C1 segment of cervical spinal cord (tissue), 14 donors: ENCODE measurements around the gene GALNT14.
A peak's percentile ranks its signal among the peaks of the same experiment; 100 is the strongest.

Source experiments
- DNase-seq, 14 donors: peaks; one replicate each; lab custom pipeline; 2025; lab: John Stamatoyannopoulos, UW

Gene GALNT14

DNA sequence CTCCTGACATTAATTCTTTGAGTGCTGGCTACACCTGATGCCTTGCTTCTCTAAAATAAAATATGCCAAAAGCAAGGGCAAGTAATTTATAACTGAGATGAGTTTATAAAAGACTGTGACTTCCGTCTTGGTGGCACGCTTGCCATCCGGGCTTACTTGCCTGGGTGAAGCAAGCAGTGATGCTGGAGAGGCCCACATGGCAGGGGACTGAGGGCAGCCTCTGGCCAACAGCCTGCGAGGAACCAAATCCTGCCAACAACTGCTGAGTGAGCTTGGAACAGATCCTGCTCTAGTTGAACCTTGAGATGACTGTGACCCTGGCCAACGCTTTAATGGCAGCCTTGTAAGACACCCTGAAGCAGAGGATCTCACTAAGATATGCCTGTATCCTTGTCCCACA, 234.9 kb downstream of the GALNT14 start:
- DNase-seq, result no peak

DNA sequence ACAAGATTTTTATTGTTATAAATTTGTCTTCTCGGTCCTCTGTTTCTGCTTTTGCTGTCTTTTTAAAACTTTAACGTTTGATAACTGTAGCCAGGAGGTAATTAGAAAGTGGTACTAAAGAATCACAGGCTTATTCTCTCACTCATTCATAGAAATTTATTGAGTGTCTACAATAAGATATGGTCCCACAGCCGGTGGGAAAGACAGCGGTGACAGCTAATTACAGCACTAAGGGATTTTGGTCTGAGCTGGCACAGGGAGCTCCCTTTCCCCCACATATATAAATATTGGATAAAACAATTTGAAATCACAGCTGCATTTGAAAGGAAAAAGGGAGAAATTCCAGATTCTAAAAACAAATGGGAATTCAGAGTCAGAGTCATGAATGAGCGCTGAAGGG, 237.9 kb downstream of the GALNT14 start:
- DNase-seq, result no peak

DNA sequence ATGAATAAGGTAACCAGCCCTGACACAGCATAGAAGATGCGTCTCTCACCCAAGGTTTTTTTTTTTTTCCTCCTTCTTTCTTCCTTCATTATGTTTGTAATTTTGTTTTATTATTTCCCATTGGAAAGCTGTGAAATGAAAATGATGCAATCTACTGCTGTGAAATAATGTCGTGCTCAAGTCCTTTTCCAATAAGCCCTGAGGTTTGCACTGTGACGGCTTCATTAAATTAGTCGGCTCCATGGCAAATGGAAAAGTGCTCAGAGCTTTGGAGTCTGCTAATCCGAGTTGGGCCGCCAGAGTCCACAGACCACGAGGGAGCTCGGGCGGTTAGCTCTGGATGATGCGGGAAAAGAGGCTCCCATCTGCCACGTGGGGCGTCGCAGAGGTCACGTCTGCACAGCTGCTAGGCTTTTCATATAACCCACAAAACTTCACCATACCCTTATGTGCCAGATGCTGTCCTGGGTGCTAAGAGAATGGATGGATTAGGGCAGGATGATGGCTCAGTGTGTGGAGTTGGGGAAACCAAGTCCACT, 238.7 kb downstream of the GALNT14 start:
- DNase-seq, result no peak

DNA sequence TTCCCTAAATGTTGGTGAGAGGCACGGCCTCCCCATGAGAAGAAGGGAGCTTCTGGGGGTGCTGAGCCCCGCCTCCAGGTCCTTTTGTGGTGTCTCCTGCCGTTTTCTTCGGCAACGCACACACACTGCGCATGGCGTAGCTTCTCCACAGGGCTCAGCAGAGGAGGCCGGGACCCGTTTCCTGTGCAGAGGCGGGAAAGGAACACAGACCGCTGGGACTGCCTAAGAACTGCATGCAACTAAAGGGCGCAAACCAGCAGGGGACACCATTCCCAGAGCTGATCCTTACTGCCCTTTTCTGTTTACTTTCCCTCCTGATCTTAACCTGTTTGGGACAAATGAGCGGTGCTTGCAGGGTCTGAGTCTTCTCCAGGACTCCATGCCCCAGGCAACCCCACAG, 240.7 kb downstream of the GALNT14 start:
- no peak for DNase-seq

DNA sequence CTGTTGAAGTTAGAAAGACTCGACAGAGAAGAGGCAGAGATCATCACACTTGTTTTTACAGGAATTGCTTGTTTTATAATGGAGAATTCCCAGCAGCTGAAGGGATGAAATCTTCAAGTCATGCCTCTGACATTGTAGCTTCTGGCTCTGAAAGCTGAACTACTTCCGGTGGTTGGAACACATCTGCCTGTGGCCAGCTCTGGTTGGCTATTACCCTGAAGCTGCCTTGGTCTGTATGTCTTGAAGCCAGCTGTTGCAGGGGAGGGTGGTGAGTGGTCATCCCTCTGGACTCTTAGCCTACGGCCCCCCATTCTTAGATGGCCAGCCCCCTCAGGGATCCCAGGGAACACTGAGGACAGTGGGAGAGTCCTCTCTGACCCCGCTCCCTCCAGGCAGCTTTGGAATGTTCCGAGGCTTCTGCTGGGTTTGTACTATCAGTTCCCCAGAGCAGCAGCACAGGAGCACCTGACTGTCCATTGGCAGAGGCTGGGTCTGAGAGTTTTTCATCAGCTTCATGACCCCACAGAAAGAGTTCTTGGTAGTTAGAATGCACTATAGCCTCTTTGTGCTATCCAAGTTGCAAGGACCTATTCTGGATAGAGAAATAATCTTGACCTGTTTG, 243.6 kb downstream of the GALNT14 start:
- no peak for DNase-seq

DNA sequence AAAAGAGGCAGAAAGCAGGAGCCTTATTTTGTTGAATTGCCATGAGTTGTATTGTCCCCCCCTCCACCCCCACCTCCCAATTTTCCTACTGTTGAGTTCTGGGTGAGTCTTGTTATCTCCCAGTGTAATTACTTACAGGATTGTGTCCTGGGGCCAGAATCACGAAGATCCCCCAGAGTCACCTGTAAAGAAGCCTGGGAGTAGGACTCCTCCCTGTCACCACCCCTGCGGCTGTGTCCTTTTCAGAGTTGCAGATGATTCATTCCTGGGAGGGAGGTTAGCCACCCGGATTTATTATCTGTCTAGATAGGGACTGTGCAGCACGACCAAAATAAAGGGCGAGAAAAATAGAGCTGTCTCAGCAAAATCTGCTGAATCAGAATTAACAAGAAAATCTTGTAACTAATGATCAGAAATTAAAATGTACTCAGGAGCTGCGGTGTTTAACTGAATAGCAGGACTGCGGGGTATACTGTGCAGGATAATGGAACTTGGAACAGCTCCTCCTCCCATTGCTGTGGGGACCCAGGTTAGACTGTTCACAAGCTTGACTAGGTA, 249.3 kb downstream of the GALNT14 start:
- no peak for DNase-seq

DNA sequence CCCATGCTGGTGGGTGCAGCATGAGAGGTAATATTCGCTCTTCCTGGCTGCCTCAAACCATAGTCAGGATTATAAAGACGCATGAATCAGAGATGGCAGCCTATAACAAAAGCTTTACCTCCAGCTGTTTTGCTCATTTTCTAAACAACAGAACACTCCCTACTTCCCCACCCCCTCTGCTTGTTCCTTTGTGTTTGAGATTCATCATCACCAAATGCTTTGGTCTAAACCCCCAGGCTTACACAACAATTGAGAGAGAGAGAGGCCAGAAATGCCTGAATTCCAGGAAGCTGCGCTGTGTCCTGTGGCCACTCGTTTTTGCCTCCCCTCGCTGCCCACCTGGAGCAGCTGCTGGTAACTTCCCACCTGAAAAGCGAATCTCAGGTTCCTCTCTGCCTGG, 252.2 kb downstream of the GALNT14 start:
- DNase-seq, result no peak

DNA sequence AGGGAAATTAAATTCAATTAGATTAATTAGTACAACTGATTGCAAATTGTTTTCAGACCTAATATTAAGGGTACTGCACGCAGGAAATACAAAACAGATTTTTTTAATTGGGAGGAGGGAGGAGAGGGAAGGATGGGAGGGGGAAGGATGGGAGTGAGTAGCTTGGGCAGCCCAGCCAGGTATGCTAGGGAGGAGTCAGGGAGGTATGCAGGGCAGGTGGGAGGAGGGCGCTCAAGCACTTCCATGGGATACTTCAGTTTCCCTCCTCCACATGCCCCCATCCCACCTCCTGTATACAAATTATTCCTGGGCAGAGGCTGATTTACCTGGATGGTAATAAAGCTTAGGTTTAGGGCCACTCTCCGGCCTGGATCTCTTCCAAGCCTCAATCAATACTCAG, 254.4 kb downstream of the GALNT14 start:
- DNase-seq, result no peak

DNA sequence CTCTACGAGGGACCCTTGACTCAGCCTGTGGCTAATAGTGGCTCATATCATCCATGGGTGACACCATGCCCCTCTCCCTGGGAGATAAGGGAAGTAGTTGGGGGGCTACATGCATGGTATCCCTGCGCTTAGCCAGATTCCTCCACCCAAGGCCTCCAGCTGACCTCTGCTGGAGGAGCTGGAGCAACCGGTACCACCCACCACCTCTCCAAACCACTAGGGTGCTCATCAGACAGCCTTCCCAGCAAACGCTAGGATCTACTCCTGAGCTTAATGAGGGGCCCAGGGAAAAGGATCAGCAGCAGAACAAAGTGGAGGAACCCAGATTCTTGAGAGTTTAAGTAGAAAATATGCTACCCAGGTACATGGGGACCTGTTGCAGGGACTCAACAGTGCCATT, 255.1 kb downstream of the GALNT14 start:
- DNase-seq, result no peak

DNA sequence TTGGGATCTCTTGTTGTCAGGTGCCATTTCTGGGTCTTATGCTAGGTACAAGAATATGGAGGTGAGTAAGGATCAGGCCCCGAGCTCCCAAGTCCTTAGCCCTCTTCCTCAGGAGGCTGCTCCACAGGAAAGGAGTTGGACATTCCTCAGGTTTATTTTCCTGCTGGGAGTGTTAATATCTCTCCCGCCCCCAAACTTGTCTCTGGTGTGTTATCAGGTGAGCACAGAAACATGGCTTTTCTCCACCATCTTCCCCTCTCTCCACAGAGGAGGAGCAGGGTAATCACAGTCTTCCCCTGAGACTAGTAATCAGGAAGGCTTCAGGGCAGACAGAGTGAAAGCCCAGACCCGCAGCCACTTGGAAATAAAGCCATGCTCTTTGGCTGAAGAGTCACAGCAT, 257.7 kb downstream of the GALNT14 start:
- DNase-seq, result no peak

DNA sequence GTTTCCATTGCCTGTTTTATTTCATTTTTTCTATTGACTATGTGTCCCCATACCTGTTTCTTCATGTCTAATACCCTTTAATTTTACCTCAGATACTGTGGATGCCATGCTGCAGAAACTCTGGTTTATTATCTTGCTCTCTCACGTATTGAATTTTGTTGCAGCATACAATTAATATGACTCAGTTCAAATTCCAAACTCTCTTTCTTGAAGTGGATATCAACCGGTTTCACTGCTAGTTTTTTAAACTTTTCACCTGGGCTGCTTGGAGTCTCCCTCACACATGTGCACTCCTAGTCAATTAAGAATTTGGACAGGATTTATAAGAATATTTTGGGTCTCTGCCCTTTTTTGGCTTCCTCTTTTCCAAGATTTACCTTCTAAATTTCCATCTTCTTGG, 260.4 kb downstream of the GALNT14 start:
- DNase-seq, result no peak

DNA sequence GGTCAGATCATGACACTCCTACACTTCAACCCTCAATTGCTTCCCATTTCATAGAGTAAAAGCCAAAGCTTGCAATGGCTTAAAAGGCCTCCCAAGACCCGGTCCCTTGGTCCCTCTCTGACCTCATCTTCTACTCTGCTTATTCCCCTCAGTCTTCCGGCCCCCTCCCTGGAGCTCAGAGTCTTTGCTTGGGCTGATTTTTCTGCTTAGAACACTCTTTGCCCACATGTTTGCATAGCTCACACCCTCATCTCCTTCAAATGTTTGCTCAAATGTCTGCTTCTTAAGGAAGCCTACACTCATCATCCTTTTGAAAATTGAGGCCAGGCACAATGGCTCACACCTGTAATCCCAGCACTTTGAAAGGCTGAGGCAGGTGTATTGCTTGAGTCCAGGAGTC, 265.4 kb downstream of the GALNT14 start:
- no peak for DNase-seq

DNA sequence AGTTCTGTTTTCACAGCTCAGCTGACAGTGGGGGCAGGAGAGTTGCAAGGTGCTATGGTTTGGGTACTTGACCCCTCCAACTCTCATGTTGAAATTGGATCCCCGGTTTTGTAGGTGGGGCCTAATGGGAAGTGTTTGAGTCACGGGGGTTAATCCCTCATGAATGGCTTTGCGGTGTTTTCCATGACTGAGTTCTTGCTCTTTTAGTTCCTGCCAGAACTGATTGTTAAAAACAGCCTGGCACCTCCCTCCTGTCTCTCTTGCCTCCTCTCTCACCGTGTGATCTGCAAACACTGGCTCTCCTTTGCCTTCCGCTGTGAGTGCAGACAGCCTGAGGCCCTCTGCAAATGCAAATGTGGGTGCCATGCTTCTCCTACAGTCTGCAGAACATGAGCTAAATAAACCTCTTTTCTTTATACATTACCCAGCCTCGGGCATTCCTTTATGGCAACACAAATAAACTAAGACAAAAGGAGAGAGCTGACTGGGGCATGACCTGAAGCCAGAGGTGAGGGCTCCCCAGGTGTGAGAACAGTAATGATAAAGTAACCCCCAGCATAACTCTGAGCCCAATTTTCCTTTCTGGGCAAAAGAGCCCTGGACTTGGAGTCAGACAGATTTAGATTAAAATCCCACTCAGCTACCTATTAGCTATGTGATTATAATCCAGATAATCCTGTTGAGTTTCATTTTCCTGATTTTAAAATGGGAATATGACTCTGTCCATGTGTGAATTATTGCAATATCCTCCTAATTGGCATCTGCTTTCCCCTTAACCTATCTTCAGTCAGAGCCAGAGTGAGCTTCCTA, 266.1 kb downstream of the GALNT14 start:
- DNase-seq, result no peak

DNA sequence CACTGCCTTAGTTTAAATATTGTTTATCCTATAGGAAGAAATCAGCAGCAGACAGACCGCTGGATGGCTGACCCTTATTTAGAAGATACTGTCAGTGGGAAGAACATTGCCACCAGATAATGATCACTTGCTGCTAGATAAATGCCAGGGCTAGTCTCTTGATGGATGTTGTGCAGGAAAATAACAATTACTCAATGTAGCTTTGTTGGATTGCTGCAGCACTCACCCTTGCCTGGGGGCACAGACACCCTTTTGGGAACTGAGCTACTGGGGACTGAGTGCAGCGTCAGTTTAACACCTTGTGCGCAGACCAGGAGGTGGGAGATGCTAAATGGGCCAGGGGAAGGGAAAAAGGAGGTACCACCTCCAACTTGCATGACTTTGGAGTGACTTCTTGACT, 266.8 kb downstream of the GALNT14 start:
- no peak for DNase-seq

DNA sequence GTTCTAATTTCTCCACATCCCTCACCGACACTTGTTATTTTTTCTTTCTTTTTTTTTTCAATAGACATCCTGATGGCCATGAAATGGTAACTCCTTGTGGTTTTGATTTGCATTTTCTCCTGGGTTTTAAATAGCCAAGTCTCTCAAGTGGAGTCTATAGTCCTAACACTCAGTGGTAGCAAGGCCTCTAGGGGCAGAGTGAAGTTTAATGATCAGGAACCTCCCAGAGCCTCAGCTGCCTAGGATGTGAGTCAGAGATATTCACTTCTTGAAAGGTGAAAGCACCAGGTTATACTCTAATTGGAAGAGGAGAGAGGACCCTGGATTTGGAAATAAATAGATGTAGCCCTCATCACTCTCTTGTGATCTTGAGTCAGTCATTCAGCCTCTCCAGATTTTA, 268.3 kb downstream of the GALNT14 start:
- no peak for DNase-seq

DNA sequence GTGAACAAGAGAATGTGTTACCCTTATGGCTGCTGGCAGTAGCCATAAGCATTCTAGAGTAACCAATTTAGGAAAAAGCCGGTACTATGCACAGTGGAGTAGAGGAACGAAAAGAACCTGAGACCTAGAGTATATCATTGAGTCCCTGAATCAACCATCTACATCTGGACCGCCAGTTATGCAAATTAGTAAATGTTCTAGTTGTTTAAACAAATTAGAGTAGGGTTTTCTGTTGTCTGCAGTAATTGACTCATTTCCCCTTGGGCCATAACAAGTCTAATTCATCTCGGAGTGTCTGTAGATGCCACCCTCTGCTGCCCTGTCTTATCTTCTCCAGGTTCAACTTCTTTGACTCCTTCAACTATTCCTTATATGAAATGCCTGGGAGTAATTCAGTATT, 270.9 kb downstream of the GALNT14 start:
- DNase-seq, result no peak

DNA sequence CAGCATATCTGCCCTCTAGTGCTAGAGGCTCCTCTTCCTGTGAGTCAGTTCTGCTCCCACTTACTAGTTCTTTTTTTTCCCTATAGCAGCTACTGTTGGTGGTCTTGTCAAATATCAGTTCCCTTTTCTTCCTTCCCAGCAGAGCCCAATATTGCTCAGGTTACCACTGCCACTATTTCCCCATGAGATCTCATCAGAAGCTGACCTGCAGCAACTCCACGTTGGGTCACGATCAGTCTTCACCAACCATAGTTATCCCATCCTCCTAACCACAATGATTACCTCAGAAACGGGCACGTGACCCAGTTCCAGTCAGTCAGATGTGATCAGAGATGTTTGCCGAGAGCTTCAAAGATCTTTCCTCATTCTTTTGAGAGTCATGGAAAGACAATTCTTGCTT, 271.3 kb downstream of the GALNT14 start:
- no peak for DNase-seq

DNA sequence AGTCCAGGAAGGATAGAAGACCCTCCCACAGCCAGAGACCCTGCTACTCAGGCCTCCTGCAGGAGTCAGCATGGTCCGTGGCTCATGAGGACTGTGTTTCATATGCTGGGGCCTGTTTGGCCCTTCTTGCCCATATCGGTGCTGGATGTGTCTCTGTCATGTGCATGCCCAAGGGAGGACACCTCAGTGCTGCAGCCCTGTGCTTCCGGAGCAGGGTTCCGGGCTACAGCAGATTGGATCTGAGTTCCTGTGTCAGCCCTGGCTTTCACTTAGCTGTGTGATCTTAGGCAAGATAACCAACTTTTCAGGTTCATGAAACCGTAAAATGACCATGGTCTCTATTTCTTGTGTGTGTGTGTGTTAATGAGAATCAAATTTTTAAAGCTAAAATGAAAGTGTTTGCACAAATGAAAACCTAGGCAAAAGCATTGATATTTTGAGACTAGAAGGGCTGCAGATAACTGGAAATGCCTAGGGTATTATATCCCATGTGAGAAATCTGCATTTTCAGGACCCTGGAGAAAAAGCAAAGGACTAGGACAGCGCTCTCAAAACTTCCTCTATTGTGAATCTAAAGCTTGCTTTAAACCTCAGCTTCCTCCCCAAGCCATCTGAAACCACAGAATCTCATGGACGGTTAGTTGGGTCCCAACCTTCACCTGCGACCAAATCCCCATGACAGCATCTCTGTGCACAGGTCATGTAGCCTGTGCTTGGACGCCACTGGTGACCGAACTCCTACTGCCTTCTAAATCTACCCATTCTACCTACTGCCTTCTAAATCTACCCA, 272.2 kb downstream of the GALNT14 start:
- DNase-seq, result no peak

DNA sequence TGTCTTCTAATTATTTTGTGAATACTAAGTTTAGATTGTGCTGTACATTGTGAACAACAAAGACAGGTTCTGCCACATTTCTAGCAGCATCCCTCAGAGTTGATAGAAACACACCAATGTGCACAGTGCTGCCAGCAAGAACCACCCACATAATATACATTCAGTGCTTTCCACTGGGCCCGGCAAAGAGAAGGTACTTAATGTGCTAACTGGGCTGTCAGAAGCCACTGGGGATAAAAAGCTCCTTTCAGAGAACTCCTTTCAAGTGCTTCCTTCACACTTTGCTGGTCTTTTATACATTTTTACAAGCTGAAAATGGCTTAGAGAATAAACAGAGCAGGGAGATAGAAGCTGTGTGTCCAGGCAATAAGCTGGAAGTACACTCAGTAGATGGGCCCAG, 273.0 kb downstream of the GALNT14 start:
- no peak for DNase-seq

DNA sequence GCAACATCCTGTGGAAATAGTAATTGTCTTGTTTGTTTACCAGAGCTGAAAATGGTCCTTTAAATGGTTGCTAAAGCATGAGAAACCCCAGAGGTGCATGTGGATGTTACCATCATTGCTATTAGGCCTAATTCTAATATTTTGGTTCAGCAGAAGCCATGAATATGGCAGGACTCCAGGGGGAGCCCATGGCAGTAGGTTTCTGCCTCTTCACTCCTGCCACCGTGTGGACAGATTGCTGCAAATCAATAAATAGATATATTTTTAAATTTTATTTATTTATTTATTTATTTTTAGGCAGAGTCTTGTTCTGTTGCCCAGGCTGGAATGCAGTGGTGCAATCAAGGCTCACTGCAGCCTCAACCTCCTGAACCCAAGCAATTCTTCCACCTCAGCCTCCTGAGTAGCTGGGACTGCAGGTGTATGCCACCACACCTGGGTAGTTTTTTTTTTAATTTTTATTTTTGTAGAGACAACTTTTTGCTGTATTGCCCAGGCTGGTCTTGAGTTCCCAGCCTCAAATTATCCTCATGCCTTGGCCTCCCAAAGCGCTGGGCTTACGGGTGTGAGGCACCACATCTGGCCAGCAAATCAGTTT, 276.1 kb downstream of the GALNT14 start:
- peak in 4 of 14 donors; percentile 7 to 49 (median 22) for DNase-seq

DNA sequence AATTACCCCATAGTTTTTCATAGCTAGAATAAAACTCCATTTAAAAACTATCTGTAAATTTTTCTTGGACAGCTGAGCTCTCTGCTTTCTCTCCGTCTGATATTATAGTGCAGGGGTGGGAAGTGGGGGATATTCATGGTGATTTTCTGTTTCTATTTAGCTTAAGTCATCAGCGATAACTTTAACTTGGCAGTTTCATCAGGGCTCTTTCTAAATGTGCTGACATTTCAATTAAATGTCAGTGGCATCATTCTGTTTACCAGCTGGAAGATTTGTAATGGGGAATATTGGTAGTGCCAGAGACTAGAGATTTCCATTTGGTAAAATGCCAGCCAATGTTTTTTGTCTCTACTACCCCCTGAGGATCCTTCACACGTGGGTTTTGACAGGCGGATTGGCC, 277.5 kb downstream of the GALNT14 start:
- no peak for DNase-seq
